Measurements from ENCODE around the gene SUCLG1.

- no peak for TF ChIP-seq CTCF (IDR thresholded peaks at IDR 0.05)
- no peak for TF ChIP-seq ZFX (IDR thresholded peaks at IDR 0.05; ENCODE audit: borderline replicate concordance)
Measured at GRCh38 chr2:84494070-84494469, 35.0 kb upstream of the SUCLG1 start.
